Subcutaneous adipose tissue (tissue), 4 donors: ENCODE measurements around the gene SERPING1. TPM values are rescaled to one million over a fixed set of nuclear protein-coding genes. Genes with fewer than 3 reads are reported as not detected.

ENCODE experiments used
- CTCF ChIP-seq: fragments of 450-650 bp; IDR thresholded peaks from one replicate; pipeline ENCODE4 v1.5.1; 2016; ENCODE audit warnings: low read depth, mild to moderate bottlenecking, control low read depth, antibody characterized with exemption, moderate library complexity
- total RNA-seq, 4 donors: library from RNA; depleted of rRNA; stranded (reverse); fragments of >200 nt; gene quantifications; one replicate each; pipeline ENCODE4 v1.1.0, GENCODE V29; 2016

The SERPING1 gene
- 100 to 1,000 TPM; 318 to 653 (median 616) TPM for total RNA-seq

- no peak for TF ChIP-seq CTCF
Observed at GRCh38 chr11:57597461-57597915, at the start of gene SERPING1. Gene SERPING1, plus strand, starts transcription at chr11:57597685. Its CDS starts 586 bp downstream, at chr11:57598271.

GRCh38 chr11:57547854-57548377, 49.6 kb upstream of the SERPING1 start:
- TF ChIP-seq CTCF, result no peak

- TF ChIP-seq CTCF, result no peak
Observed at GRCh38 chr11:57549983-57550382, 47.5 kb upstream of the SERPING1 start.

GRCh38 chr11:57551941-57552340, 45.5 kb upstream of the SERPING1 start:
- TF ChIP-seq CTCF, result no peak

- TF ChIP-seq CTCF, result no peak
Observed at GRCh38 chr11:57552479-57552878, 45.0 kb upstream of the SERPING1 start.

GRCh38 chr11:57555393-57555792, 42.1 kb upstream of the SERPING1 start:
- TF ChIP-seq CTCF, result no peak

GRCh38 chr11:57556041-57556440, 41.4 kb upstream of the SERPING1 start:
- TF ChIP-seq CTCF, result no peak
